ENCODE measurements around the gene ITGB2. TPM values are rescaled to one million over a fixed set of nuclear protein-coding genes. Genes with fewer than 3 reads are reported as not detected.
A peak's percentile ranks its signal among the peaks of the same experiment; 100 is the strongest.

The ITGB2 gene
- total RNA-seq, 1 donor from 2014 or later: 19.8 TPM

- Histone ChIP-seq H3K27me3 (ENCODE audit: control insufficient read depth in 3 of 3, insufficient read depth in 3 of 3, low read length in 3 of 3) (peaks cover 8 to 21% (median 8%) of the 10 kb centered on the region in 3 donors), H3K36me3 (ENCODE audit: control insufficient read depth in 3 of 3, insufficient read depth in 3 of 3, low read length in 3 of 3) (peaks cover 0 to 9% (median 7%) of the 10 kb centered on the region in 3 donors), H3K9me3 (ENCODE audit: control insufficient read depth in 3 of 3, low read length in 3 of 3) (no peaks in the 10 kb centered on the region)
These were observed 17.0 kb downstream of the ITGB2 start for GRCh38 chr21:44903689-44904088.

GRCh38 chr21:44903050-44903685 is 17.5 kb downstream of the ITGB2 start:
- Histone ChIP-seq H3K27me3 (ENCODE audit: control insufficient read depth in 3 of 3, insufficient read depth in 3 of 3, low read length in 3 of 3) (peaks cover 8 to 22% (median 9%) of the 10 kb centered on the region in 3 donors), H3K27ac (ENCODE audit: low read depth, low read length) (no peak overlapping the region), H3K36me3 (ENCODE audit: control insufficient read depth in 3 of 3, insufficient read depth in 3 of 3, low read length in 3 of 3) (peaks cover 0 to 9% (median 7%) of the 10 kb centered on the region in 3 donors)

More at GRCh38 chr21:44903689-44904088, 17.0 kb downstream of the ITGB2 start:
- Histone ChIP-seq H3K9ac (ENCODE audit: low read depth in 1 of 3, low read length in 3 of 3) (no peak overlapping the region), H3K4me1 (ENCODE audit: control insufficient read depth in 3 of 3, insufficient read depth in 3 of 3, low read length in 3 of 3) (peaks cover 0 to 9% (median 0%) of the 10 kb centered on the region in 3 donors), H3K4me3 (ENCODE audit: low read length in 3 of 3) (no peak overlapping the region), H3K27ac (ENCODE audit: low read depth, low read length) (no peak overlapping the region)

GRCh38 chr21:44902268-44903049 is 18.2 kb downstream of the ITGB2 start:
- Histone ChIP-seq H3K27ac (ENCODE audit: low read depth, low read length) (no peak overlapping the region), H3K4me3 (ENCODE audit: low read length in 3 of 3) (peak overlapping the region in 1 of 3 donors; percentile 6), H3K4me1 (ENCODE audit: control insufficient read depth in 3 of 3, insufficient read depth in 3 of 3, low read length in 3 of 3) (peaks cover 0 to 5% (median 0%) of the 10 kb centered on the region in 3 donors)

More at GRCh38 chr21:44903050-44903685, 17.5 kb downstream of the ITGB2 start:
- no peak overlapping the region for H3K9ac ChIP-seq (ENCODE audit: low read depth in 1 of 3, low read length in 3 of 3)
- peaks cover 0 to 5% (median 0%) of the 10 kb centered on the region in 3 donors for H3K4me1 ChIP-seq (ENCODE audit: control insufficient read depth in 3 of 3, insufficient read depth in 3 of 3, low read length in 3 of 3)
- H3K9me3 ChIP-seq (ENCODE audit: control insufficient read depth in 3 of 3, low read length in 3 of 3): no peaks in the 10 kb centered on the region
- no peak overlapping the region for H3K4me3 ChIP-seq (ENCODE audit: low read length in 3 of 3)

GRCh38 chr21:44901391-44902074 is 19.2 kb downstream of the ITGB2 start:
- peaks cover 8 to 25% (median 13%) of the 10 kb centered on the region in 3 donors for H3K27me3 ChIP-seq (ENCODE audit: control insufficient read depth in 3 of 3, insufficient read depth in 3 of 3, low read length in 3 of 3)
- no peak overlapping the region for H3K27ac ChIP-seq (ENCODE audit: low read depth, low read length)
- H3K9ac ChIP-seq (ENCODE audit: low read depth in 1 of 3, low read length in 3 of 3): no peak overlapping the region
- H3K36me3 ChIP-seq (ENCODE audit: control insufficient read depth in 3 of 3, insufficient read depth in 3 of 3, low read length in 3 of 3): peaks cover 0 to 9% (median 7%) of the 10 kb centered on the region in 3 donors
- peaks cover 0 to 5% (median 0%) of the 10 kb centered on the region in 3 donors for H3K4me1 ChIP-seq (ENCODE audit: control insufficient read depth in 3 of 3, insufficient read depth in 3 of 3, low read length in 3 of 3)
- no peak overlapping the region for H3K4me3 ChIP-seq (ENCODE audit: low read length in 3 of 3)
- no peaks in the 10 kb centered on the region for H3K9me3 ChIP-seq (ENCODE audit: control insufficient read depth in 3 of 3, low read length in 3 of 3)

More at GRCh38 chr21:44902268-44903049, 18.2 kb downstream of the ITGB2 start:
- Histone ChIP-seq H3K27me3 (ENCODE audit: control insufficient read depth in 3 of 3, insufficient read depth in 3 of 3, low read length in 3 of 3) (peaks cover 8 to 27% (median 10%) of the 10 kb centered on the region in 3 donors), H3K36me3 (ENCODE audit: control insufficient read depth in 3 of 3, insufficient read depth in 3 of 3, low read length in 3 of 3) (peaks cover 0 to 9% (median 7%) of the 10 kb centered on the region in 3 donors), H3K9ac (ENCODE audit: low read depth in 1 of 3, low read length in 3 of 3) (no peak overlapping the region), H3K9me3 (ENCODE audit: control insufficient read depth in 3 of 3, low read length in 3 of 3) (no peaks in the 10 kb centered on the region)

GRCh38 chr21:44900559-44901251 is 20.0 kb downstream of the ITGB2 start:
- no peak overlapping the region for H3K27ac ChIP-seq (ENCODE audit: low read depth, low read length)
- peaks cover 0 to 5% (median 0%) of the 10 kb centered on the region in 3 donors for H3K4me1 ChIP-seq (ENCODE audit: control insufficient read depth in 3 of 3, insufficient read depth in 3 of 3, low read length in 3 of 3)
- H3K9me3 ChIP-seq (ENCODE audit: control insufficient read depth in 3 of 3, low read length in 3 of 3): no peaks in the 10 kb centered on the region
- H3K9ac ChIP-seq (ENCODE audit: low read depth in 1 of 3, low read length in 3 of 3): no peak overlapping the region
- no peak overlapping the region for H3K4me3 ChIP-seq (ENCODE audit: low read length in 3 of 3)
- H3K36me3 ChIP-seq (ENCODE audit: control insufficient read depth in 3 of 3, insufficient read depth in 3 of 3, low read length in 3 of 3): peaks cover 0 to 9% (median 7%) of the 10 kb centered on the region in 3 donors
- peaks cover 8 to 23% (median 16%) of the 10 kb centered on the region in 3 donors for H3K27me3 ChIP-seq (ENCODE audit: control insufficient read depth in 3 of 3, insufficient read depth in 3 of 3, low read length in 3 of 3)

GRCh38 chr21:44899768-44900558 is 20.7 kb downstream of the ITGB2 start:
- H3K27me3 ChIP-seq (ENCODE audit: control insufficient read depth in 3 of 3, insufficient read depth in 3 of 3, low read length in 3 of 3): peaks cover 8 to 19% (median 16%) of the 10 kb centered on the region in 3 donors
- peaks cover 0 to 9% (median 7%) of the 10 kb centered on the region in 3 donors for H3K36me3 ChIP-seq (ENCODE audit: control insufficient read depth in 3 of 3, insufficient read depth in 3 of 3, low read length in 3 of 3)
- no peak overlapping the region for H3K27ac ChIP-seq (ENCODE audit: low read depth, low read length)
- H3K9ac ChIP-seq (ENCODE audit: low read depth in 1 of 3, low read length in 3 of 3): no peak overlapping the region
- H3K4me3 ChIP-seq (ENCODE audit: low read length in 3 of 3): no peak overlapping the region
- H3K9me3 ChIP-seq (ENCODE audit: control insufficient read depth in 3 of 3, low read length in 3 of 3): no peaks in the 10 kb centered on the region
- peaks cover 0 to 5% (median 0%) of the 10 kb centered on the region in 3 donors for H3K4me1 ChIP-seq (ENCODE audit: control insufficient read depth in 3 of 3, insufficient read depth in 3 of 3, low read length in 3 of 3)

GRCh38 chr21:44898851-44899767 is 21.6 kb downstream of the ITGB2 start:
- H3K27me3 ChIP-seq (ENCODE audit: control insufficient read depth in 3 of 3, insufficient read depth in 3 of 3, low read length in 3 of 3): peaks cover 8 to 21% (median 9%) of the 10 kb centered on the region in 3 donors
- no peaks in the 10 kb centered on the region for H3K9me3 ChIP-seq (ENCODE audit: control insufficient read depth in 3 of 3, low read length in 3 of 3)

GRCh38 chr21:44898011-44898488 is 22.6 kb downstream of the ITGB2 start:
- Histone ChIP-seq H3K4me3 (ENCODE audit: low read length in 3 of 3) (no peak overlapping the region), H3K9me3 (ENCODE audit: control insufficient read depth in 3 of 3, low read length in 3 of 3) (no peaks in the 10 kb centered on the region), H3K27me3 (ENCODE audit: control insufficient read depth in 3 of 3, insufficient read depth in 3 of 3, low read length in 3 of 3) (peaks cover 8 to 29% (median 14%) of the 10 kb centered on the region in 3 donors), H3K36me3 (ENCODE audit: control insufficient read depth in 3 of 3, insufficient read depth in 3 of 3, low read length in 3 of 3) (peaks cover 0 to 9% (median 7%) of the 10 kb centered on the region in 3 donors), H3K27ac (ENCODE audit: low read depth, low read length) (no peak overlapping the region), H3K9ac (ENCODE audit: low read depth in 1 of 3, low read length in 3 of 3) (no peak overlapping the region), H3K4me1 (ENCODE audit: control insufficient read depth in 3 of 3, insufficient read depth in 3 of 3, low read length in 3 of 3) (peaks cover 0 to 5% (median 0%) of the 10 kb centered on the region in 3 donors)

More at GRCh38 chr21:44898851-44899767, 21.6 kb downstream of the ITGB2 start:
- H3K4me3 ChIP-seq (ENCODE audit: low read length in 3 of 3): no peak overlapping the region
- H3K27ac ChIP-seq (ENCODE audit: low read depth, low read length): no peak overlapping the region
- H3K4me1 ChIP-seq (ENCODE audit: control insufficient read depth in 3 of 3, insufficient read depth in 3 of 3, low read length in 3 of 3): peaks cover 0 to 5% (median 0%) of the 10 kb centered on the region in 3 donors
- H3K9ac ChIP-seq (ENCODE audit: low read depth in 1 of 3, low read length in 3 of 3): no peak overlapping the region
- peaks cover 0 to 9% (median 7%) of the 10 kb centered on the region in 3 donors for H3K36me3 ChIP-seq (ENCODE audit: control insufficient read depth in 3 of 3, insufficient read depth in 3 of 3, low read length in 3 of 3)

Measured in skeletal muscle tissue (tissue), 4 donors.